PC-3 (cell line): ENCODE measurements around the gene JTB. TPM values are rescaled to one million over a fixed set of nuclear protein-coding genes. Genes with fewer than 3 reads are reported as not detected.

Experiments used
- ATAC-seq: fragments of 200-7000 bp; cut with Tn5 transposase; 2 replicates; pipeline ENCODE4 v1.9.1; 2020; ENCODE audit warnings: mild to moderate bottlenecking, moderate library complexity
- Bru-seq: library from RNA; stranded (reverse); fragments of 400-500 nt; gene quantifications from one replicate; lab custom pipeline; 2021; lab: Mats Ljungman, UMichigan
- BruChase-seq, 2 experiments: library from RNA; stranded (reverse); fragments of 400-500 nt; gene quantifications; one replicate each; lab custom pipeline; 2021; lab: Mats Ljungman, UMichigan
- BruUV-seq: library from RNA; stranded (reverse); fragments of 400-500 nt; replicated peaks from 2 replicates; lab custom pipeline; 2021; lab: Mats Ljungman, UMichigan
- CTCF ChIA-PET: fragments of 300-600 bp; sonication (Branson Sonifier 250); formaldehyde crosslinking; loops from one replicate; lab custom pipeline; 2022; ENCODE audit warnings: antibody characterized with exemption; lab: Charles Lee
- POLR2A ChIA-PET: fragments of 300-600 bp; sonication (Branson Sonifier 250); formaldehyde crosslinking; loops from one replicate; lab custom pipeline; 2022; ENCODE audit warnings: antibody characterized with exemption; ENCODE audit not compliant: unreplicated experiment; lab: Charles Lee
- DNase-seq: peaks from one replicate; pipeline ENCODE4 v3.0.0-alpha.2; 2015
- H2AFZ ChIP-seq: fragments of 300-600 bp; sonication (generic); 2 replicates; pipeline ENCODE4 v1.6.0; 2016; ENCODE audit warnings: antibody characterized with exemption, low read length
- H3F3A ChIP-seq: fragments of 300-600 bp; sonication (generic); one replicate; pipeline ENCODE4 v1.6.0; 2017; ENCODE audit warnings: antibody characterized with exemption, low read length, control low read depth, mild to moderate bottlenecking; ENCODE audit not compliant: unreplicated experiment
- H3K27ac ChIP-seq: fragments of 300-600 bp; sonication (generic); 2 replicates; pipeline ENCODE4 v1.5.1; 2016; ENCODE audit warnings: mild to moderate bottlenecking, low read length
- H3K27me3 ChIP-seq: fragments of 300-600 bp; sonication (generic); 2 replicates; pipeline ENCODE4 v1.6.1; 2016; ENCODE audit warnings: low read length, mixed read lengths
- H3K36me3 ChIP-seq: fragments of 300-600 bp; sonication (generic); 2 replicates; pipeline ENCODE4 v1.6.1; 2016; ENCODE audit warnings: low read depth, mixed run types, low read length, mixed read lengths
- H3K4me1 ChIP-seq: fragments of 300-600 bp; sonication (generic); 2 replicates; pipeline ENCODE4 v1.5.1; 2016; ENCODE audit warnings: low read length; ENCODE audit not compliant: insufficient read depth
- H3K4me2 ChIP-seq: fragments of 300-600 bp; sonication (generic); 2 replicates; pipeline ENCODE4 v1.6.0; 2016; ENCODE audit warnings: low read length
- H3K4me3 ChIP-seq: fragments of 300-600 bp; sonication (generic); 2 replicates; pipeline ENCODE4 v1.5.1; 2016; ENCODE audit warnings: mild to moderate bottlenecking, low read length, mixed read lengths
- H3K79me2 ChIP-seq: fragments of 300-600 bp; sonication (generic); 2 replicates; pipeline ENCODE4 v1.6.1; 2017; ENCODE audit warnings: low read length, mixed read lengths
- H3K9ac ChIP-seq: fragments of 300-600 bp; sonication (generic); 2 replicates; pipeline ENCODE4 v1.6.0; 2016; ENCODE audit warnings: mild to moderate bottlenecking, low read length
- H3K9me2 ChIP-seq: fragments of 300-600 bp; sonication (generic); replicated peaks from 2 replicates; pipeline ENCODE4 v1.6.1; 2016; ENCODE audit warnings: mixed run types, low read length, mixed read lengths
- H3K9me3 ChIP-seq: fragments of 300-600 bp; sonication (generic); 2 replicates; pipeline ENCODE4 v1.6.1; 2016; ENCODE audit warnings: low read length, mixed read lengths
- H4K20me1 ChIP-seq: fragments of 300-600 bp; sonication (generic); 2 replicates; pipeline ENCODE4 v1.6.1; 2016; ENCODE audit warnings: low read length, mixed read lengths
- CTCF ChIP-seq: fragments of 300-600 bp; sonication (generic); conservative IDR thresholded peaks from 2 replicates; pipeline ENCODE4 v1.5.1; 2017; ENCODE audit warnings: antibody characterized with exemption, low read depth, mild to moderate bottlenecking, low read length
- EZH2 ChIP-seq: fragments of 300-600 bp; sonication (generic); IDR thresholded peaks from one replicate; pipeline ENCODE4 v1.6.1; 2017; ENCODE audit warnings: antibody characterized with exemption, mild to moderate bottlenecking, low read length; ENCODE audit not compliant: unreplicated experiment
- EZH2phosphoT487 ChIP-seq: fragments of 300-600 bp; sonication (generic); IDR thresholded peaks from 2 replicates; pipeline ENCODE4 v1.6.1; 2018; ENCODE audit warnings: mild to moderate bottlenecking, antibody characterized with exemption, low read length, borderline replicate concordance
- intact Hi-C: fragments of 100-400 bp; cut with micrococcal nuclease; formaldehyde crosslinking; loops from 2 replicates; pipeline ENCODE4 v1.9.0; 2023
- long read RNA-seq: library from polyadenylated mRNA; unstranded; transcript quantifications from one replicate; pipeline ENCODE4 v2.0.0, GENCODE V29; 2021; ENCODE audit not compliant: unreplicated experiment
- total RNA-seq: library from RNA; depleted of rRNA; stranded (reverse); fragments of >200 nt; gene quantifications from 2 replicates; pipeline ENCODE4 v1.2.3, GENCODE V29; 2014; rRNA removed

JTB gene
- total RNA-seq (377 and 388 TPM in 2 replicates), Bru-seq, nascent RNA (percentile 97 among the genes with signal in this experiment), BruChase-seq, experiment 1, labeled RNA remaining after a 6-hour chase (percentile 98 among the genes with signal in this experiment), BruChase-seq, experiment 2, labeled RNA remaining after a 2-hour chase (percentile 97 among the genes with signal in this experiment)
- long read RNA-seq, transcript JTB-204 (4 exons, 520 nt), result minor isoform, 5 of 369 reads
- long read RNA-seq, transcript JTB-203 (4 exons, 1,216 nt), result minor isoform, 14 of 369 reads
- long read RNA-seq, transcript JTB-201 (5 exons, 1,287 nt), result major isoform, 245 of 369 reads
- long read RNA-seq, partial matches to known transcripts, result 89 of 369 reads
- long read RNA-seq, other reads (novel, unspliced or antisense), result 15 of 369 reads

DNA sequence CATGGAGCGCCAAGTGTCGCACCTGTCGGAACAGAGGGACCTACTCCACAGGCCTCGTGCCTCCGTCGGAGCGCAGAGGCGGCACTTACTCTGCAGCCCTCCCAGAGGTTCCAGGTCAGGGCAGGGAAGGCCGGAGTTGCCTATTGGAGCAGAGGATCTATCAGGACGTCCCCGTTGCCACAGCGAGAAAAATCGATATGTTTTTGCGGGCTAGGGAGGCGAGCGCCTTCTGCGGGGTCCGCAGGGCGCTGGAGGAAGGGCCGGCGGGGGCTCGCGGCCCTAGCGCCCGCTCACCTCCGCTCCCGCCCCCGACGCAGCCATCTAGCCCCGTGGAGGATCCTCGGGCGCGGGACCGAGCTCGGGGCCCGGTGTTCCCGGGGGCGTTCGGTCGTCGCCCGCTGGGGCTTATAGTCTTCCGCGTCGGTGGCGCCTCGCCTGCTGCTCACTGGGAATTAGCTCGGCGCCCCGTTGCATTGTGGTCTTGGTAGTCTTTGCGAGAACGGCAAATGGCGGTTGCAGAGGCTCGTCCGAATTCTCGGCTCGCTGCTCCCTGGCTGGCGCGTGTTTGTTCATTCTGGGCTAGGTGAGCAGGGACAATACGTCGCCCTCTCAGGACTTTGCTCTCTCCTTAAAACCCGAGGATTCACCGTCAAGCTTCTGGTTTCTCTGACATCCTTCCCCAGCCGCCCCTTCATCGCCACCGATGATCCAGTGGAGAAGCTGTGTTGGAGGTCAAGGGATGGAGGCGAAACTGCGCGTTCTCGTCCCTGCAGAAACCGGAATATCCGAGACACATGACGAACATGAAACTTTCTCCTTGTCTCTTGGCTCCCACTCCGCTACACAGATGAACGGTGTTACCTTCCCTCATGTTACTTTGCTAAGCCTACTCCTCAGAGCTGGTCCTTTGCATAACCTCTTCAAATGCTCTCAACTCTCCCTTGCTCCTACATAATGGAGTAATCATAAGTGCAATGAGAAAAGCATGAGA, at the start of gene JTB:
TSS of gene JTB (minus strand) at position 425 of the 991 bp plus-strand sequence. CDS start at position 3, 422 bp downstream.
- peak within 1 kb of the TSS; percentile 94 for H2AFZ ChIP-seq
- peak within 1 kb of the TSS; percentile 8 for H3K27ac ChIP-seq
- peaks cover 20% of the 10 kb centered on the region for H3K79me2 ChIP-seq
- intact Hi-C loops, result loop anchor here (1.0 kb wide), 3 partner anchors 9 to 19 kb away; partner anchors contain the start of genes CRTC2 and RAB13
- H3K9ac ChIP-seq, result peak within 1 kb of the TSS; percentile 83
- H3K9me3 ChIP-seq, result no peaks in the 10 kb centered on the region
- peak within 1 kb of the TSS; percentile 90 for H3K4me2 ChIP-seq
- DNase-seq, result peak; percentile 89
- H3F3A ChIP-seq, result no peaks in the 10 kb centered on the region
- no peaks in the 10 kb centered on the region for H4K20me1 ChIP-seq
- TF ChIP-seq EZH2phosphoT487 (no peak), CTCF (no peak), EZH2 (no peak)
- H3K27me3 ChIP-seq, result no peaks in the 10 kb centered on the region
- POLR2A ChIA-PET, result interaction anchor here (0.5 to 1.7 kb wide), 7 partner anchors 10 to 442 kb away, joined by 3 to 13 read pairs (median 8); partner anchors contain the start of genes CREB3L4, CRTC2 and RPS27
- CTCF ChIA-PET, result interaction anchor here (0.5 to 2.4 kb wide), 5 partner anchors 9 to 190 kb away, joined by 3 to 8 read pairs (median 6); partner anchors contain the start of genes CREB3L4, DENND4B and RAB13
- peaks cover 18% of the 10 kb centered on the region for H3K4me1 ChIP-seq
- peaks cover 22% of the 10 kb centered on the region for H3K36me3 ChIP-seq
- peak; percentile 91 for ATAC-seq
- H3K9me2 ChIP-seq, result no peaks in the 10 kb centered on the region
- H3K4me3 ChIP-seq, result peak within 1 kb of the TSS; percentile 79
- BruUV-seq, result TSS peak; percentile 73

DNA sequence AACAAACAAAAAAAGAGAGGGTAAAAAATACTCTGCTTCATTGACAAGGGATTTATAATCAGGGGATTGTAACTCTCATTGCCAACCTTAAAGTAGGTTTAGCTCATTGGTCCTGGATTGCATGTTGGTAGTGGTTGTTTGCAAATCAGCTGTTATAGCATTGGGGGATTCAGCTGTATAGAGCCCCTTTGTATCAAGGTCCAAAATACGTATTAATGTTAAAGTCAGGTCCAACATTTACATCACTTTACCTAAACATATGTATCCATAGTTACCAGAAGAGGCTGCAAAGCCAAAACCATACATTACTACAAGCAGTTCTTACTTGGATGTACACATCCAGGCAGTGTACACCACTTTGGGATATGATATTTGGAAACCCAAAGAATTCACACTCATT, 42.5 kb upstream of the JTB start:
- no TSS peak for BruUV-seq
- Histone ChIP-seq H3K79me2 (no peaks in the 10 kb centered on the region), H3F3A (no peaks in the 10 kb centered on the region), H3K27ac (no peak overlapping the region), H3K9ac (no peak overlapping the region), H3K9me3 (no peaks in the 10 kb centered on the region), H2AFZ (no peak overlapping the region), H3K4me3 (no peak overlapping the region), H4K20me1 (no peaks in the 10 kb centered on the region), H3K4me1 (no peaks in the 10 kb centered on the region), H3K9me2 (no peaks in the 10 kb centered on the region), H3K4me2 (no peak overlapping the region), H3K27me3 (no peaks in the 10 kb centered on the region), H3K36me3 (no peaks in the 10 kb centered on the region)
- CTCF ChIA-PET, result no interaction called here
- POLR2A ChIA-PET, result no interaction called here
- no peak for DNase-seq
- no peak for ATAC-seq
- intact Hi-C loops, result no loop called here
- TF ChIP-seq EZH2phosphoT487, result no peak
- TF ChIP-seq EZH2, result no peak
- no peak for TF ChIP-seq CTCF
